NCI-H82 (cell line): ENCODE measurements around the gene PDX1.

Source experiments
- DNase-seq: peaks from one replicate; lab custom pipeline; 2025; lab: John Stamatoyannopoulos, UW

Gene PDX1

GRCh38 chr13:27919934-27920676 is at the start of gene PDX1:
PDX1 (plus strand) TSS chr13:27920000; CDS start chr13:27920139, 139 bp downstream.
- peak; percentile 66 for DNase-seq

GRCh38 chr13:27878274-27878673 is 41.5 kb upstream of the PDX1 start:
- DNase-seq: no peak

GRCh38 chr13:27889471-27889870 is 30.3 kb upstream of the PDX1 start:
- DNase-seq: no peak

- no peak for DNase-seq
Measured at GRCh38 chr13:27896726-27897125, 23.1 kb upstream of the PDX1 start.

- no peak for DNase-seq
Measured at GRCh38 chr13:27904719-27905118, 15.1 kb upstream of the PDX1 start.

- no peak for DNase-seq
Measured at GRCh38 chr13:27905650-27906049, 14.2 kb upstream of the PDX1 start.

- no peak for DNase-seq
Measured at GRCh38 chr13:27907121-27907787, 12.5 kb upstream of the PDX1 start.

GRCh38 chr13:27909378-27909777 is 10.4 kb upstream of the PDX1 start:
- DNase-seq: no peak

- no peak for DNase-seq
Measured at GRCh38 chr13:27911521-27911920, 8.3 kb upstream of the PDX1 start.

GRCh38 chr13:27913160-27913559 is 6.6 kb upstream of the PDX1 start:
- no peak for DNase-seq

- DNase-seq: no peak
Measured at GRCh38 chr13:27915301-27916207, 4.2 kb upstream of the PDX1 start.

GRCh38 chr13:27917121-27917947 is 2.5 kb upstream of the PDX1 start:
- DNase-seq: no peak

- no peak for DNase-seq
Measured at GRCh38 chr13:27918041-27918917, 1.5 kb upstream of the PDX1 start.

- DNase-seq: no peak
Measured at GRCh38 chr13:27918918-27919658, 712 bp upstream of the PDX1 start.

- no peak for DNase-seq
Measured at GRCh38 chr13:27919659-27919933, 204 bp upstream of the PDX1 start.

- no peak for DNase-seq
Measured at GRCh38 chr13:27920677-27921420, 1.0 kb downstream of the PDX1 start.

GRCh38 chr13:27921421-27921960 is 1.7 kb downstream of the PDX1 start:
- DNase-seq: no peak

GRCh38 chr13:27921961-27922882 is 2.4 kb downstream of the PDX1 start:
- DNase-seq: no peak
